Psoas muscle (tissue), 8 donors: ENCODE results near the gene SORCS1. TPM values are rescaled to one million over a fixed set of nuclear protein-coding genes. Genes with fewer than 3 reads are reported as not detected.

Source experiments
- ATAC-seq, 4 donors: fragments of 200-7000 bp; cut with Tn5 transposase; one replicate each; pipeline ENCODE4 v1.9.1; 2020; ENCODE audit warnings: moderate library complexity in 3 of 4, mild to moderate bottlenecking in 2 of 4
- DNase-seq, 2 donors: peaks; one replicate each; pipeline ENCODE4 v3.0.0-alpha.2; 2020
- H3K27ac ChIP-seq: fragments of 200-600 bp; one replicate; pipeline ENCODE4 v1.8.0; 2022
- H3K27me3 ChIP-seq, 3 donors: fragments of 200-600 bp in 1 of 3; one replicate each; pipeline versions ENCODE4 v1.6.1 to v1.8.0; 2013 to 2022; ENCODE audit warnings: low read length in 2 of 3, mild to moderate bottlenecking in 2 of 3, moderate library complexity in 1 of 3; ENCODE audit not compliant: insufficient read depth in 3 of 3
- H3K36me3 ChIP-seq, 2 donors: fragments of 200-600 bp in 1 of 2; one replicate each; pipeline versions ENCODE4 v1.6.1 to v1.8.0; 2013 to 2022; ENCODE audit warnings: low read depth in 1 of 2, mild to moderate bottlenecking in 1 of 2, moderate library complexity in 1 of 2; ENCODE audit not compliant: insufficient read depth in 1 of 2
- H3K4me1 ChIP-seq: fragments of 200-600 bp; one replicate; pipeline ENCODE4 v1.8.0; 2022
- H3K4me3 ChIP-seq: fragments of 200-600 bp; one replicate; pipeline ENCODE4 v1.8.0; 2022; ENCODE audit warnings: mild to moderate bottlenecking
- H3K9me3 ChIP-seq: fragments of 200-600 bp; one replicate; pipeline ENCODE4 v1.8.0; 2022
- CTCF ChIP-seq: fragments of 200-600 bp; IDR thresholded peaks from one replicate; pipeline ENCODE4 v1.8.0; 2022; ENCODE audit warnings: antibody characterized with exemption
- WGBS, 3 donors: extraction: QIAGEN DNeasy Blood & Tissue Kit; methylation state at CpG; one replicate each; pipeline versions ENCODE4 v1.1.6 to v1.1.7; 2013; 5-methylcytosine and 5-hydroxymethylcytosine counted together
- intact Hi-C, 2 donors: fragments of 100-400 bp; cut with DNase I; formaldehyde crosslinking; loops; one replicate each; pipeline versions ENCODE4 v1.11.0 to v1.14.2; 2022
- polyA plus RNA-seq, 3 donors: library from polyadenylated mRNA; stranded (reverse); fragments of 200-250 nt; gene quantifications; one replicate each; pipeline ENCODE4 v1.2.3, GENCODE V29; 2013
- total RNA-seq, 4 donors: library from RNA; stranded (reverse); fragmentation: NEBNext Ultra II Directional in 2 of 4; extraction: Animal tissue kit (Norgen Biotek cat#: 25700) in 2 of 4; gene quantifications; one replicate each; pipeline versions ENCODE4 v1.2.1 to v1.2.4, GENCODE V29; 2021 to 2023
- donor health status: healthy with polysubstance abuse.
- donor health status: DM: no; HTN: no; CAD: no; lungs with moderate emphysema.
- donor health status: Bipolar disorder and iron deficiency.
- donor health status: healthy.
- donor health status: DM: yes; HTN: yes; CAD: no.
- donor health status: DM: no; HTN: no; CAD: no.
- donor health status: DM: no; HTN: no; CAD: no.
- donor health status: DM: yes; HTN: yes; CAD: no.

The SORCS1 gene
- total and polyA plus RNA-seq, 7 donors = 0.03 to 0.36 (median 0.25) TPM; not detected in 1

GRCh38 chr10:106535304-106535953, 629.1 kb downstream of the SORCS1 start:
- H3K27me3 ChIP-seq = no peaks in the 10 kb centered on the region
- H3K27ac ChIP-seq = no peak overlapping the region
- H3K9me3 ChIP-seq = no peaks in the 10 kb centered on the region
- no peak overlapping the region for H3K4me3 ChIP-seq
- WGBS, 3 donors = 79 to 89% (median 80%) methylated on average over 5 of the region's 5 CpGs
- no peaks in the 10 kb centered on the region for H3K36me3 ChIP-seq
- ATAC-seq (no peak), DNase-seq (no peak)
- H3K4me1 ChIP-seq = no peaks in the 10 kb centered on the region
- no peak for TF ChIP-seq CTCF
- intact Hi-C loops = no loop called here

- Histone ChIP-seq H3K36me3 (no peaks in the 10 kb centered on the region), H3K27me3 (no peaks in the 10 kb centered on the region), H3K4me1 (no peaks in the 10 kb centered on the region), H3K9me3 (no peaks in the 10 kb centered on the region), H3K4me3 (no peak overlapping the region), H3K27ac (no peak overlapping the region)
- ATAC-seq (no peak), DNase-seq (no peak)
- WGBS, 3 donors = 32 to 56% (median 35%) methylated on average over 2 of the region's 2 CpGs
- no peak for TF ChIP-seq CTCF
- intact Hi-C loops = no loop called here
These were observed 630.1 kb downstream of the SORCS1 start for GRCh38 chr10:106534441-106534840.

DNA sequence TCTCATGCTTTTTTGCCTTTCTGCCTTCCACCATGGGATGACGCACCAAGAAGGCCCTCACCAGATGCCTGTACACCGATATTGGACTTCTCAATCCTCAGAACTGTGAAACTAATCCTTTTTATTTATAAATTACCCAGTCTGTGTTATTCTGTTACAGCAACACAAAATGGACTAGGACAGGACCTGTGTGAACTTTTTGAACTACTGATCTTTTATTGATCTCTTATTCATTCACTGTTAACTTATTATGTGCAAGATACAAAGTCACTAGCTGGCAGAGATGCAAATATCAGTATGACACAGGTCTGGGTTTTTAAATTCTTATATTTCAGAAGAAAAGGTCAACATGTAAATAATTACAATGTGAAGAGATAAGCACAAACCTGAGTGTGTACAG, 635.8 kb downstream of the SORCS1 start:
- H3K27me3 ChIP-seq = no peaks in the 10 kb centered on the region
- no peaks in the 10 kb centered on the region for H3K36me3 ChIP-seq
- ATAC-seq = no peak
- intact Hi-C loops = no loop called here
- WGBS, 3 donors = 88 to 92% (median 90%) methylated on average over 2 of the region's 2 CpGs
- no peaks in the 10 kb centered on the region for H3K4me1 ChIP-seq
- no peak overlapping the region for H3K4me3 ChIP-seq
- H3K9me3 ChIP-seq = no peaks in the 10 kb centered on the region
- TF ChIP-seq CTCF = no peak
- DNase-seq = no peak
- H3K27ac ChIP-seq = no peak overlapping the region

GRCh38 chr10:106525835-106526234, 638.7 kb downstream of the SORCS1 start:
- Histone ChIP-seq H3K9me3 (no peaks in the 10 kb centered on the region), H3K36me3 (no peaks in the 10 kb centered on the region), H3K27me3 (no peaks in the 10 kb centered on the region), H3K4me1 (no peaks in the 10 kb centered on the region), H3K27ac (no peak overlapping the region), H3K4me3 (no peak overlapping the region)
- WGBS, 3 donors = 81 to 92% (median 90%) methylated on average over 1 of the region's 1 CpG
- intact Hi-C loops = no loop called here
- ATAC-seq (no peak), DNase-seq (no peak)
- TF ChIP-seq CTCF = no peak
